Raji (cell line): ENCODE results near the gene TMEM217.

ENCODE experiments used
- POLR2A ChIP-seq: IDR thresholded peaks from 2 replicates; pipeline ENCODE4 v1.6.1; 2011; ENCODE audit warnings: low read depth, low read length, control low read depth; ENCODE audit not compliant: insufficient read depth

The TMEM217 gene

GRCh38 chr6:37188962-37189510 lies 68.9 kb downstream of the TMEM217 start:
- no peak for TF ChIP-seq POLR2A

- no peak for TF ChIP-seq POLR2A
These were observed 70.5 kb downstream of the TMEM217 start for GRCh38 chr6:37187321-37188022.

- no peak for TF ChIP-seq POLR2A
These were observed 75.0 kb downstream of the TMEM217 start for GRCh38 chr6:37182736-37183590.

- no peak for TF ChIP-seq POLR2A
These were observed 77.9 kb downstream of the TMEM217 start for GRCh38 chr6:37180075-37180474.

GRCh38 chr6:37177935-37178517 lies 79.9 kb downstream of the TMEM217 start:
- TF ChIP-seq POLR2A, result no peak

GRCh38 chr6:37177077-37177934 lies 80.6 kb downstream of the TMEM217 start:
- peak; percentile 30; the same call in 1 of the 2 replicates for TF ChIP-seq POLR2A

GRCh38 chr6:37176268-37177076 lies 81.5 kb downstream of the TMEM217 start:
- peak; percentile 33 for TF ChIP-seq POLR2A

GRCh38 chr6:37175332-37176267 lies 82.3 kb downstream of the TMEM217 start:
- TF ChIP-seq POLR2A, result no peak; the same call in 1 of the 2 replicates

GRCh38 chr6:37174515-37175331 lies 83.2 kb downstream of the TMEM217 start:
- no peak for TF ChIP-seq POLR2A

GRCh38 chr6:37174196-37174514 lies 83.8 kb downstream of the TMEM217 start:
- no peak for TF ChIP-seq POLR2A

- TF ChIP-seq POLR2A, result no peak
These were observed 84.3 kb downstream of the TMEM217 start for GRCh38 chr6:37173493-37174195.
